Lower leg skin (tissue), 4 donors: Measurements from ENCODE around the gene RAVER2. TPM values are rescaled to one million over a fixed set of nuclear protein-coding genes. Genes with fewer than 3 reads are reported as not detected.

Experiments
- DNase-seq, 2 donors: peaks; one replicate each; pipeline ENCODE4 v3.0.0-alpha.2; 2019; ENCODE audit warnings: low spot score in 2 of 2
- H3K4me3 ChIP-seq: fragments of 200-600 bp; sonication (generic); 2 replicates; pipeline ENCODE4 v1.5.1; 2017; ENCODE audit warnings: mild to moderate bottlenecking, low read depth; ENCODE audit not compliant: poor library complexity, severe bottlenecking
- POLR2A ChIP-seq, 2 donors: fragments of 450-650 bp; IDR thresholded peaks; one replicate each; pipeline ENCODE4 v1.6.1; 2016 to 2017; ENCODE audit warnings: antibody characterized with exemption in 2 of 2, mild to moderate bottlenecking in 1 of 2, moderate library complexity in 1 of 2
- WGBS, 2 donors: methylation state at CpG; one replicate each; pipeline ENCODE4 v1.1.5; 2018; 5-methylcytosine and 5-hydroxymethylcytosine counted together
- intact Hi-C: fragments of 100-400 bp; cut with DNase I; formaldehyde crosslinking; loops from one replicate; pipeline ENCODE4 v1.15.0; 2023; ENCODE audit warnings: low total_unique reads
- total RNA-seq, 4 donors: library from RNA; depleted of rRNA; stranded (reverse); fragments of >200 nt; gene quantifications; one replicate each; pipeline ENCODE4 v1.1.0, GENCODE V29; 2016
- TF ChIP-seq, protein P1 (sequence below), 3 donors: fragments of 450-650 bp; IDR thresholded peaks; one replicate each; pipeline ENCODE4 v1.5.1; 2016; ENCODE audit warnings: antibody characterized with exemption in 3 of 3, mild to moderate bottlenecking in 3 of 3, moderate library complexity in 2 of 3

RAVER2 gene
- total RNA-seq, 4 donors from 2014 or later, result 6.6 to 11.9 (median 8.4) TPM

DNA sequence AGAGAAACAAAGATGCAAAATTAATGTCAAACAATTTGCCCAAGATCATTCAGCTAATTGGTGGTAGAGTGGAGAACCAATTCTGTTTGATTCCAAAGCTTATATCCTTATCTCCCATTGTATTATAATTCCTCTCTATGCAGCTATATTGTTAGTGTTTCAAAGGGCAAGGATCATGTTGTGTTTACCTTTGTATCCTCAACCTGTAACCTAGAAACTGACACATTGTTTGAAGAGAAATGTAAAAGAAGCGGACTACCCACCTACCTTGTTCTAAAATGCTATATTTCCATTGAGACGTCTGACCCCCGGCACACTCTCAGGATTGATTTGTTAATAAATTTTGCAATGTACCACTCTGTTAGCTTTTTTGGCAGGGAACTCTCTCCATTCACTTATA lies 9.3 kb downstream of the RAVER2 start:
- 89 to 93% methylated on average over 3 of the region's 3 CpGs for WGBS, 2 donors
- no peak for DNase-seq
- intact Hi-C loops, result no loop called here
- no peak overlapping the region for H3K4me3 ChIP-seq
- TF ChIP-seq POLR2A (IDR thresholded peaks at IDR 0.05), result no peak
- TF ChIP-seq, protein P1, sequence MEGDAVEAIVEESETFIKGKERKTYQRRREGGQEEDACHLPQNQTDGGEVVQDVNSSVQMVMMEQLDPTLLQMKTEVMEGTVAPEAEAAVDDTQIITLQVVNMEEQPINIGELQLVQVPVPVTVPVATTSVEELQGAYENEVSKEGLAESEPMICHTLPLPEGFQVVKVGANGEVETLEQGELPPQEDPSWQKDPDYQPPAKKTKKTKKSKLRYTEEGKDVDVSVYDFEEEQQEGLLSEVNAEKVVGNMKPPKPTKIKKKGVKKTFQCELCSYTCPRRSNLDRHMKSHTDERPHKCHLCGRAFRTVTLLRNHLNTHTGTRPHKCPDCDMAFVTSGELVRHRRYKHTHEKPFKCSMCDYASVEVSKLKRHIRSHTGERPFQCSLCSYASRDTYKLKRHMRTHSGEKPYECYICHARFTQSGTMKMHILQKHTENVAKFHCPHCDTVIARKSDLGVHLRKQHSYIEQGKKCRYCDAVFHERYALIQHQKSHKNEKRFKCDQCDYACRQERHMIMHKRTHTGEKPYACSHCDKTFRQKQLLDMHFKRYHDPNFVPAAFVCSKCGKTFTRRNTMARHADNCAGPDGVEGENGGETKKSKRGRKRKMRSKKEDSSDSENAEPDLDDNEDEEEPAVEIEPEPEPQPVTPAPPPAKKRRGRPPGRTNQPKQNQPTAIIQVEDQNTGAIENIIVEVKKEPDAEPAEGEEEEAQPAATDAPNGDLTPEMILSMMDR (IDR thresholded peaks at IDR 0.05), result no peak

DNA sequence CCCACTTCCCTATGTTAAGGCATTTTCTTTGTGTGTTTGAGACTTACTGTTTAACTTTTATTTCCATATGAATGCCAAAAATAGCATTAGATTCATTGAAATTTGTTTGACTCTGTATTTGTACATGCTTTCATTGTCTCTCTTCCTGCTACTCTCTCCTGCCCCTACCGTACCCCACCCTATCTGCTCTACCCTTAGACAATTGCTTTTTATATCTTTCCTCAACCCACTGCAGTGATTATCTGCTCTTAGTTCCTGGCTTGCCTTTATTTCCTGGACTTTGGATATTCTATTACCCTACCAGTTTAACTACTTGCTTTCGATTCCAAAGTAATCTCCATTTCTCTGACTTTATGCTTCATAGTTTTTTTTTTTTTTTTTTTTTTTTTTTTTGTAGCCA lies 10.5 kb downstream of the RAVER2 start:
- no peak overlapping the region for H3K4me3 ChIP-seq
- intact Hi-C loops, result no loop called here
- TF ChIP-seq, protein P1 (IDR thresholded peaks at IDR 0.05), result no peak
- no peak for TF ChIP-seq POLR2A (IDR thresholded peaks at IDR 0.05)
- DNase-seq, result no peak
- WGBS, 2 donors, result 60 to 62% methylated on average over 2 of the region's 2 CpGs

DNA sequence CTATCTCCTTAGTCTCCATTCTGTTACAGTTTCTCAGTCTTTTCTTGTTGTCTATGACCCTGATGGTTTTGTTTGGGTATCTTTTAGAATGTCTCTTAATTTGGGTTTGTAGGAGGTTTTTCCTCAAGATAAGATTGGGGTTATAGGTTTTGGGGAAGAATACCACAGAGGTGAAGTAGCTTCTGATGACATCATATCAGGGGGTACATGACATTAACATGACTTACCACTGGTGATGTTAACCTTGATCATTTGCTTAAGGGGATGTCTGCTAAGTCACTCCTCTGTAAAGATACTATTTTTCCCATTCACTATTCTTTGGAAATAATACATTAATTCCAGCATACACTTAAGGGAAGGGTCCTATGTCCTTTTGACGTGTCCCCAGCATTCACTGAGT lies 11.9 kb downstream of the RAVER2 start:
- intact Hi-C loops, result no loop called here
- TF ChIP-seq, protein P1 (IDR thresholded peaks at IDR 0.05), result no peak
- no peak for TF ChIP-seq POLR2A (IDR thresholded peaks at IDR 0.05)
- DNase-seq, result no peak
- 89 to 95% methylated on average over 1 of the region's 1 CpG for WGBS, 2 donors
- H3K4me3 ChIP-seq, result no peak overlapping the region

DNA sequence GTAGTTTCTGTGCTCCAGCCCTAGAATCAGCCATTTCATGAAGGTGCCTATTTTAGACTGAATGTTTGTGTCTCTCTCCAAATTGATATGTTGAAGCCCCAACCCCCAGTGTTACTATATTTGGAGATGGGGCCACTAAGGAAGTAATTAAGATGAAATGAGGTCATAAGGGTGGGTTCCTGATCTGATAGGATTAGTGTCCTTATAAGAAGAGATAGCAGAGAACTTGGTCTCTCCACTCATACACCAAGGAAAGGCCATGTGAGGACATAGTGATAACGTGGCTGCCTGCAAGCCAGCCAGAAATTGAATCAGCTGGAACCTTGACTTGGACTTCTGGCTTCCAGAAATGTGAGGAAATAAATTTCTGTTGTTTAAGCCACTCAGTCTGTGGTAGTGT lies 12.3 kb downstream of the RAVER2 start:
- intact Hi-C loops, result no loop called here
- H3K4me3 ChIP-seq, result no peak overlapping the region
- no peak for DNase-seq
- TF ChIP-seq, protein P1 (IDR thresholded peaks at IDR 0.05), result no peak
- no peak for TF ChIP-seq POLR2A (IDR thresholded peaks at IDR 0.05)
- 45 to 50% methylated on average over 1 of the region's 1 CpG for WGBS, 2 donors

DNA sequence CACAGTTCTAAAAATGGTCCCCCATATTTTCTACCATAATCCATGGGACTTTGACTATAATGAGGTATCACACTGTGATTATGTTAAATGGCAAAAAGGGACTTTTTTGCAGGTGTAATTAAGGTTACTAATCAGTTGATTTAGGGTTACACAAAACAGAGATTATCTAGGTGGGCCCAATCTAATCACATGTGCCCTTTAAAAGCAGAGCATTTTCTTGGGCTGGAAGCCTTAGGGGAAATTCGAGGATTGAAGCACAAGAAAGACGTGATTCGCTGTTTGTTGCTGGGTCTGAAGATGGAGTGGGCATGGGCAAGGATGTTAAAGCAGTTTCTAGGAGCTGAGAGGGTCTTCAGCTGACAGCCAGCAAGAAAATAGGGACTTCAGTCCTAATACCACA lies 13.4 kb downstream of the RAVER2 start:
- 94 to 97% methylated on average over 3 of the region's 3 CpGs for WGBS, 2 donors
- intact Hi-C loops, result no loop called here
- TF ChIP-seq, protein P1 (IDR thresholded peaks at IDR 0.05), result no peak
- TF ChIP-seq POLR2A (IDR thresholded peaks at IDR 0.05), result no peak
- no peak for DNase-seq
- no peak overlapping the region for H3K4me3 ChIP-seq

DNA sequence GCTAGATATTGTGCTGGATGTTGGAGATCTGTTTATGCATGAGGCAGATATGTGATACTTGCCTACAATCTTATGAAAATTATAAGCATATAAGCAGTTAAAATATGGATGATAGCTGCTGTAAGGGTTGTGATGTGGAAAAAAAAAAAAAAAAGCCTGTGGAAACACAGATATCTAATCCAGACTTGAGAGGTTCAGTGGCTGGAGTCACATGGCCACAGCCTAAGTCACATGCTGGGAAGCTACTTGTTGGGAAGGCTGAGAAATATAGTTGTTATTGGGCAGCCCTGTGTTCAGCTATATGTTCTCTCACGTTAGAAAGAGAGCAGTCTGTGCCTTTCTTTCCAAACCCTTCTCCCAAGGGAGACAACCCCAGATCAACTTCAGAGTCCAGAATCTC lies 15.1 kb downstream of the RAVER2 start:
- DNase-seq, result no peak
- TF ChIP-seq, protein P1 (IDR thresholded peaks at IDR 0.05), result no peak
- no peak overlapping the region for H3K4me3 ChIP-seq
- 73 to 95% methylated on average over 1 of the region's 1 CpG for WGBS, 2 donors
- intact Hi-C loops, result no loop called here
